GM12878 (cell line): ENCODE data around the gene GPR17. TPM values are rescaled to one million over a fixed set of nuclear protein-coding genes. Genes with fewer than 3 reads are reported as not detected.

Source experiments
- BCLAF1 ChIP-seq: fragments of 450-650 bp; IDR thresholded peaks from 2 replicates; pipeline ENCODE4 v1.6.1; 2017; ENCODE audit warnings: antibody characterized with exemption, mild to moderate bottlenecking, moderate library complexity
- CBX5 ChIP-seq: sonication (generic); IDR thresholded peaks from 2 replicates; pipeline ENCODE4 v1.6.1; 2016; ENCODE audit warnings: low read depth, moderate library complexity, mild to moderate bottlenecking, inconsistent platforms
- CTCF ChIP-seq, 3 experiments: IDR thresholded peaks in 2 of 3; conservative IDR thresholded peaks in 1 of 3; 2 replicates each; pipeline ENCODE4 v1.5.1; 2011; ENCODE audit warnings: low read depth in 3 of 3, low read length in 3 of 3, mild to moderate bottlenecking in 3 of 3, control low read depth in 2 of 3, moderate library complexity in 2 of 3, inconsistent platforms in 1 of 3, mixed read lengths in 1 of 3; ENCODE audit not compliant: control insufficient read depth in 2 of 3, insufficient read depth in 1 of 3; ENCODE audit errors: extremely low read depth in 1 of 3
- E2F4 ChIP-seq: IDR thresholded peaks from 2 replicates; pipeline ENCODE4 v1.6.1; 2012; ENCODE audit warnings: low read depth, low read length, improper control_type of control experiment
- EGR1 ChIP-seq, 2 experiments: IDR thresholded peaks; 1 replicate in 1 of 2; 2 replicates in 1 of 2; pipeline ENCODE4 v1.6.1; 2011 to 2012; ENCODE audit warnings: low read depth in 2 of 2, low read length in 2 of 2, borderline replicate concordance in 1 of 2, mild to moderate bottlenecking in 1 of 2, moderate library complexity in 1 of 2
- GATAD2B ChIP-seq: fragments of 450-650 bp; conservative IDR thresholded peaks from 2 replicates; pipeline ENCODE4 v1.6.1; 2017; ENCODE audit warnings: low read depth, mild to moderate bottlenecking, moderate library complexity
- HDAC6 ChIP-seq: fragments of 200-600 bp; sonication (generic); IDR thresholded peaks from one replicate; pipeline ENCODE4 v1.8.0; 2017; ENCODE audit warnings: antibody characterized with exemption; ENCODE audit not compliant: unreplicated experiment
- MXI1 ChIP-seq: fragments of 150-350 bp; IDR thresholded peaks from 2 replicates; pipeline ENCODE4 v1.6.1; 2011; ENCODE audit warnings: low read depth, mild to moderate bottlenecking, inconsistent platforms, low read length, improper control_type of control experiment
- NKRF ChIP-seq: fragments of 450-650 bp; conservative IDR thresholded peaks from 2 replicates; pipeline ENCODE4 v1.6.1; 2017; ENCODE audit warnings: mild to moderate bottlenecking, moderate library complexity
- PAX5 ChIP-seq: IDR thresholded peaks from 2 replicates; pipeline ENCODE4 v1.6.1; 2011; ENCODE audit warnings: low read depth, low read length, borderline replicate concordance
- POLR2AphosphoS2 ChIP-seq: IDR thresholded peaks from 2 replicates; pipeline ENCODE4 v1.6.1; 2011; ENCODE audit warnings: low read depth, mild to moderate bottlenecking, low read length, improper control_type of control experiment, moderate library complexity
- SMARCA5 ChIP-seq: fragments of 450-650 bp; IDR thresholded peaks from 2 replicates; pipeline ENCODE4 v1.6.1; 2017; ENCODE audit warnings: mild to moderate bottlenecking
- SREBF1 ChIP-seq: IDR thresholded peaks from 2 replicates; pipeline ENCODE4 v1.6.1; 2012; ENCODE audit warnings: mild to moderate bottlenecking, low read length
- TARDBP ChIP-seq: IDR thresholded peaks from 2 replicates; pipeline ENCODE4 v1.6.1; 2016; ENCODE audit warnings: borderline replicate concordance
- ZBTB33 ChIP-seq: fragments of 450-650 bp; IDR thresholded peaks from 2 replicates; pipeline ENCODE4 v1.6.1; 2017; ENCODE audit warnings: mild to moderate bottlenecking
- ZSCAN29 ChIP-seq: fragments of 450-650 bp; IDR thresholded peaks from 2 replicates; pipeline ENCODE4 v1.6.1; 2017; ENCODE audit warnings: mild to moderate bottlenecking, moderate library complexity
- polyA plus RNA-seq, 11 experiments: library from polyadenylated mRNA; depleted of rRNA in 4 of 11; unstranded in 6 of 11; stranded (reverse) in 5 of 11; fragments of >200 nt; fragmentation: Nextera tagmentation in 4 of 11; fragmentation: Illumina TruSeq in 1 of 11; extraction: Ambion mirVana in 4 of 11; extraction: Trizol in 1 of 11; gene quantifications; 1 replicate in 1 of 11; 2 replicates in 10 of 11; pipeline versions ENCODE4 v1.2.1 to v1.2.3, GENCODE V29; 2011 to 2016; ENCODE audit warnings: inconsistent platforms in 2 of 11, missing spikeins in 2 of 11, low read depth in 1 of 11
- total RNA-seq, 4 experiments: library from RNA; depleted of rRNA in 3 of 4; stranded (reverse); fragments of >200 nt in 3 of 4; fragmentation: Illumina TruSeq in 1 of 4; extraction: Trizol in 1 of 4; gene quantifications; 2 replicates each; pipeline versions ENCODE4 v1.2.1 to v1.2.3, GENCODE V29; 2013 to 2021

The GPR17 gene
- total and polyA plus RNA-seq, 10 of the 15 experiments (the other 5 are each of a cell fraction or from before 2014, with no cell fraction given): not detected

GRCh38 chr2:127701651-127702394 is 55.9 kb downstream of the GPR17 start (continued):
- TF ChIP-seq NKRF (peak; percentile 85), EGR1 (IDR thresholded peaks at IDR 0.05; ENCODE audit: borderline replicate concordance in 1 of 2, low read depth in 2 of 2, low read length in 2 of 2) (peak in 1 of 2 experiments; percentile 20; a peak in 1 of 3 replicates), PAX5 (peak; percentile 92), ZBTB33 (no peak), ZSCAN29 (0 out of 2 replicates have a peak, but pooled peaks have one; percentile 6), SMARCA5 (peak; percentile 75; the same call in 1 of the 2 replicates), HDAC6 (peak; percentile 87), POLR2AphosphoS2 (peak; percentile 28; the same call in 1 of the 2 replicates), SREBF1 (0 out of 2 replicates have a peak, but pooled peaks have one; percentile 6), E2F4 (no peak), BCLAF1 (peak; percentile 7; the same call in 1 of the 2 replicates), TARDBP (0 out of 2 replicates have a peak, but pooled peaks have one; percentile 65), CBX5 (0 out of 2 replicates have a peak, but pooled peaks have one; percentile 57), CTCF (IDR thresholded peaks at IDR 0.05 in 2 of 3, conservative IDR thresholded peaks at IDR 0.05 in 1 of 3; ENCODE audit: control insufficient read depth in 2 of 3, extremely low read depth in 1 of 3, insufficient read depth in 1 of 3, low read depth in 3 of 3, low read length in 3 of 3) (peak in 2 of 3 experiments; percentile 16 to 30; a peak in 1 of 6 replicates), MXI1 (peak; percentile 55; the same call in 1 of the 2 replicates), GATAD2B (peak; percentile 92)
